BLaER1 treated with 17β-estradiol and CSF1 and Interleukin-3, amounts not matched to agents 10 nM and 100 nM (cell line): ENCODE results near the gene LST1.
A peak's percentile ranks its signal among the peaks of the same experiment; 100 is the strongest.

Experiments
- H3K27ac ChIP-seq, 11 experiments: shearing (Covaris generic); formaldehyde crosslinking; 2 replicates each; pipeline ENCODE4 v1.8.1; 2022
- H3K27me3 ChIP-seq, 11 experiments: shearing (Covaris generic); formaldehyde crosslinking; 2 replicates each; pipeline ENCODE4 v1.8.1; 2022
- H3K36me3 ChIP-seq, 11 experiments: shearing (Covaris generic); formaldehyde crosslinking; 2 replicates each; pipeline ENCODE4 v1.8.1; 2022
- H3K4me1 ChIP-seq, 10 experiments: shearing (Covaris generic); formaldehyde crosslinking; 2 replicates each; pipeline ENCODE4 v1.8.1; 2022
- H3K4me2 ChIP-seq, 11 experiments: shearing (Covaris generic); formaldehyde crosslinking; 2 replicates each; pipeline ENCODE4 v1.8.1; 2022
- H3K4me3 ChIP-seq, 10 experiments: shearing (Covaris generic); formaldehyde crosslinking; 2 replicates each; pipeline ENCODE4 v1.8.1; 2022
- H3K9ac ChIP-seq, 11 experiments: shearing (Covaris generic); formaldehyde crosslinking; 2 replicates each; pipeline ENCODE4 v1.8.1; 2022
- H3K9me3 ChIP-seq, 11 experiments: shearing (Covaris generic); formaldehyde crosslinking; replicated peaks in 1 of 11; 2 replicates each; pipeline ENCODE4 v1.8.1; 2022
- H4K20me1 ChIP-seq, 11 experiments: shearing (Covaris generic); formaldehyde crosslinking; 2 replicates each; pipeline ENCODE4 v1.8.1; 2022
- Cebpa-rat ChIP-seq, 11 experiments: shearing (Covaris generic); IDR thresholded peaks; 2 replicates each; pipeline ENCODE4 v1.8.1; 2022

Gene LST1

DNA sequence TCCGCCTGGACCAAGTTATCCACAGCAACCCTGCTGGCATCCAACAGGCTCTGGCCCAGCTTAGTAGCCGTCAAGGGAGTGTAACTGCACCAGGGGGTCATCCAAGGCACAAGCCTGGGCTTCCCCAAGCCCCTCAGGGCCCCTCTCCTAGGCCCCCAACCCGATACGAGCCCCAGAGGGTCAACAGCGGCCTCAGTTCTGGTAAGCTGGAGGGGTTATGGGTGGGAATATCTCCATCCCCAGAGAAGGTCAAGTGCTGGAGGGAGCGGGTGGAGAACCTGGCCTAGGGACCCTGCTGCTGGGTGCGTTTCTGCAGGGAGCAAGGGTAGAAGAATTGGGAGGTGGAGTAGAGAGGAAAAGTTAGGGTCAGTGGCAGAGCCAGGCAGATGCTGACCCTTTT lies 47.4 kb downstream of the LST1 start:
- Histone ChIP-seq H3K27me3 (no peaks in the 10 kb centered on the region), H3K9me3 (no peaks in the 10 kb centered on the region), H3K4me1 (peaks cover 0 to 10% (median 0%) of the 10 kb centered on the region in 10 experiments; a peak in 3 of 20 replicates), H3K36me3 (peaks cover 98 to 99% (median 98%) of the 10 kb centered on the region in 11 experiments), H4K20me1 (peaks cover 61 to 98% (median 96%) of the 10 kb centered on the region in 11 experiments; a peak in 21 of 22 replicates), H3K4me2 (no peak overlapping the region), H3K9ac (peak overlapping the region in 5 of 11 experiments; percentile 1 to 41 (median 15); a peak in 4 of 22 replicates), H3K4me3 (no peak overlapping the region), H3K27ac (no peak overlapping the region)
- TF ChIP-seq Cebpa-rat (IDR thresholded peaks at IDR 0.05): no peak

DNA sequence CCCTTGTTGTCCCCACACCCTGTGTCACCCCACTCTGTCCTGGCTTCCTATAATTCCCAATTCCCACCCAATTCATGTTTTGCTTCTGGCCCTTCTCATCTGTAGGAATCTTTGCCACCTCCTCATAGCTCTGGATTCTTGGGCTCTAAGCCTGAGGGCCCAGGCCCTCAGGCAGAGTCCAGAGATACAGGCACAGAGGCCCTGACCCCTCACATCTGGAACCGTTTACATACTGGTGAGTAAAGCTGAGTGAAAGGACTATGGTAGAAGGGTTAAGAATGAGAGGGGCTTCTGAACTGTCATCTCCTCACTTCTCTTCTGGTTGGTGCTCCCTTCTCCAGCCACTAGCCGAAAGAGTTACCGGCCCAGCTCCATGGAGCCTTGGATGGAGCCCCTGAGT lies 48.1 kb downstream of the LST1 start:
- no peaks in the 10 kb centered on the region for H3K27me3 ChIP-seq
- peak overlapping the region in 7 of 11 experiments; percentile 8 to 41 (median 20); a peak in 4 of 22 replicates for H3K9ac ChIP-seq
- no peak overlapping the region for H3K4me2 ChIP-seq
- peaks cover 59 to 98% (median 95%) of the 10 kb centered on the region in 11 experiments; a peak in 21 of 22 replicates for H4K20me1 ChIP-seq
- H3K27ac ChIP-seq: no peak overlapping the region
- H3K36me3 ChIP-seq: peaks cover 98 to 99% (median 98%) of the 10 kb centered on the region in 11 experiments
- no peak overlapping the region for H3K4me3 ChIP-seq
- TF ChIP-seq Cebpa-rat (IDR thresholded peaks at IDR 0.05): no peak
- H3K4me1 ChIP-seq: peaks cover 1 to 10% (median 3%) of the 10 kb centered on the region in 10 experiments; a peak in 12 of 20 replicates
- H3K9me3 ChIP-seq: no peaks in the 10 kb centered on the region

GRCh38 chr6:31634969-31635575 lies 49.0 kb downstream of the LST1 start:
- Histone ChIP-seq H3K27me3 (no peaks in the 10 kb centered on the region), H3K4me2 (no peak overlapping the region), H3K27ac (no peak overlapping the region), H3K9ac (peak overlapping the region in 4 of 11 experiments; percentile 16 to 28 (median 22); a peak in 4 of 22 replicates), H3K9me3 (no peaks in the 10 kb centered on the region), H3K4me3 (no peak overlapping the region), H4K20me1 (peaks cover 66 to 98% (median 96%) of the 10 kb centered on the region in 11 experiments; a peak in 21 of 22 replicates), H3K36me3 (peaks cover 98 to 99% (median 98%) of the 10 kb centered on the region in 11 experiments), H3K4me1 (peaks cover 8 to 16% (median 11%) of the 10 kb centered on the region in 10 experiments; a peak in 14 of 20 replicates)
- TF ChIP-seq Cebpa-rat (IDR thresholded peaks at IDR 0.05): no peak

- Histone ChIP-seq H3K27me3 (no peaks in the 10 kb centered on the region), H3K9ac (0 out of 22 replicates have a peak overlapping the region, but pooled peaks of 1 of the 11 experiments have one; percentile 15), H3K4me3 (no peak overlapping the region), H3K27ac (no peak overlapping the region), H4K20me1 (peaks cover 56 to 98% (median 95%) of the 10 kb centered on the region in 11 experiments; a peak in 21 of 22 replicates), H3K9me3 (no peaks in the 10 kb centered on the region), H3K4me1 (peaks cover 8 to 23% (median 12%) of the 10 kb centered on the region in 10 experiments; a peak in 14 of 20 replicates), H3K4me2 (peak overlapping the region in 2 of 11 experiments; percentile 30 to 36; a peak in 2 of 22 replicates), H3K36me3 (peaks cover 98 to 99% (median 98%) of the 10 kb centered on the region in 11 experiments)
- no peak for TF ChIP-seq Cebpa-rat (IDR thresholded peaks at IDR 0.05)
These were observed 50.9 kb downstream of the LST1 start for GRCh38 chr6:31636698-31637596.
